Stimulated activated CD8-positive, alpha-beta memory T cell treated with anti-CD3 and anti-CD28 coated beads, Interleukin-4, amount 100 ng/mL, for 48 hours (primary cell): ENCODE results near the gene MAPK11.

Experiments
- DNase-seq: peaks from one replicate; pipeline ENCODE4 v3.0.0-alpha.2; 2020

The MAPK11 gene

GRCh38 chr22:50220603-50221409, 49.4 kb downstream of the MAPK11 start:
- no peak for DNase-seq

GRCh38 chr22:50219800-50220602, 50.2 kb downstream of the MAPK11 start:
- DNase-seq: no peak

GRCh38 chr22:50218996-50219727, 51.0 kb downstream of the MAPK11 start:
- no peak for DNase-seq

GRCh38 chr22:50218153-50218995, 51.8 kb downstream of the MAPK11 start:
- DNase-seq: no peak

GRCh38 chr22:50217543-50218152, 52.5 kb downstream of the MAPK11 start:
- no peak for DNase-seq

GRCh38 chr22:50216684-50217520, 53.3 kb downstream of the MAPK11 start:
- no peak for DNase-seq

GRCh38 chr22:50216055-50216683, 54.0 kb downstream of the MAPK11 start:
- no peak for DNase-seq

GRCh38 chr22:50215297-50216054, 54.7 kb downstream of the MAPK11 start:
- no peak for DNase-seq
